Activated T-helper 9 cell treated with anti-CD3 and anti-CD28 coated beads, Interleukin-2, amount 50 U/mL, for 16 hours (primary cell): ENCODE measurements around the gene NAGA.
"Not testable (repeated sequence)": the region's sequence is repeated elsewhere in the genome, so short reads cannot be mapped to it uniquely, and the experiment has no call there.

Experiments used
- DNase-seq: peaks from one replicate; pipeline ENCODE4 v3.0.0-alpha.2; 2020; ENCODE audit warnings: low read depth

Gene NAGA

DNA sequence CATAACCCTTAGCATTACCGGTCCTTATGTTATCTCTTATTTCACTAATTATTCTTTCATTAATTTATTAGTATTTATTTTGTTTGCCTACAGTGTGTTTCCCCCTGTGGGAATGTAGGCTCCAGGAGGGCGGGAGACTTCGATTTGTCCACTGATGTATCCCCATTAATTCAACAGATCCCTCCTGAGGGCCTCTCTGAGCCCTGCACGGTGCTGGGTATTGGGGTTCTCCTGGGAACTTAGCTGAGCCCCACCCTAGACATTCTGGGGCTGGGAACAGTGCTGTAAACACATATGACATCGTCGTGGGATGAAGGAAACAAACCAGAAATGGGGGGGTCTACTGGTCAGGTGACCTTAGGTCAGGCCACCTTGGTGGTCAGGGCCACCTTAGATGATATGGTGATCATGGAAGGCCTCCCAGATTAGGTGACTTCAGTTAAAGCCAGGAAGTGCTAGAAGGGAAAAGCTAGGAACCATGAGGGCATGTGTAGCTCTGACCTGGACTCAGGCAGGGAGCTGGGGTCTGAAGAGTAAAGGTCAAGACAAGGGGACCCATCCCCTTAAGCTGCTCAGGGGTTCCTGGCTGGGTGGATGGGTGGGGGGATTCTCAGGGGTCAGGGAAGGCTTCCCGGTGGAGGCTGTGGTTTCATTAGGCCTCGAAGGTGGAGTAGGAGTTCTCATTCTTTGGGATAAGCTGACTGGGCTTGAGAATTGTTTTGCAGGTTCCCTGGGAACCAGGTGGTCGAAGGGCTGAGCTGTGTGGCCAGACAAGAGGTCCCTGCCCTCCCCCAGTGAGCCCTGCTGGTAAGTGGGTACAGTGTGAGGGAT is 4.4 kb upstream of the NAGA start:
- no peak for DNase-seq

DNA sequence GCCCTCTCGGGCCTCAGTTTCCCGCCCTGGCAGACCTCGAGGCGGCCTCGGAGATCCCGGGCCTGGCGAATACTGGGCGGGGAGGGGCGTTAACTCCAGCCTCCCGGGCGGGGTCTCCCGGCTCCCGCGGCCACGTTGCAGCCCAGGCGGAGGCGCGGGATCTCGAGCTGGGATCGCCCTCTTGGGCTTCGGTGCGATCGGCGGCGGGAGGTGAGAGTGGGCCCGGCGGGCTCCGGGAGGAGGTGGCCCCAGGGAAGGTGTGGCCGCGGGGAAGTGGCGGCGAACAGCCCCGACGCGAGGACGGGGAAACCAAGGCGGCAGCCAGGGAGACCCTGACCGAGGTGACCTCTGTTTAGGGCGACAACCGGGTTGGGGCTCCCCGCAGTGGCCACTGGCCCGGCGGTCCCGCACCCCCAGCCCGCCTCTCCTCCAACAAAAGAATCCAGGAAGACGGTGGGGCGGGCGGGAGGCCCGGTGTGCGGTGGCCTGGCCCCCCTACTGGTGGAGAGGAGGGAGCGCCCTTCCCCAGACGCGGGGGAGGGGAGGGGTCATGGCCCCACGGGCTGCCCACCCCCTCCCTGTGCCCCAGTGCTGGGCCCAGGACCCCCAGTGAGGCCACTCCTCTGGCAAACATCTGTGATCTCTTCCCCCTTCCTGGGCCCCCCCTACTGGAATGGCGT is 3.7 kb upstream of the NAGA start, which contains the start of gene PHETA2:
PHETA2 (plus strand) TSS at position 117 of the 680 bp plus-strand sequence. CDS start 3,046 bp downstream, outside the sequence.
- peak; percentile 54 for DNase-seq

DNA sequence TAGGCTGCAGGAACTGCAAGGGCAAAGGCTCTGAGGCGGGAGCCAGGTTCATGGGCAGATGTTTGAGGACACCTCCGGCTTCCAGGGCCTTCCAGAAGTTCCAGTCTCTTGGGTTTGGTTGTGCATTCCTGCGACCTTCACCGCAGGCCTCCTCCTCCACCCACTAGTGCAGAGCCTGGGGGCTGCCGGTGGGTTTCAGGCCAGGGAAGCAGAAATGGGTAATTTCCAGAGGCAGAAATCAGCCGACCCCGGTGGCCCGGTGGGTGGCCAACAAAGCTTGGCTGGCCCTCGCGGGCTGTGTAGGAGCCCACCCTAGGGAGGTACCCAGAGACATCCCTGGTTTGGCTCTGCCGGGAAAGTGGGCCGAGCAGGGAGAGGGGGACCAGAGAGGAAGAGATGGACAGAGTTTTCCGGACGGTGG is 3.0 kb upstream of the NAGA start:
- DNase-seq = no peak

DNA sequence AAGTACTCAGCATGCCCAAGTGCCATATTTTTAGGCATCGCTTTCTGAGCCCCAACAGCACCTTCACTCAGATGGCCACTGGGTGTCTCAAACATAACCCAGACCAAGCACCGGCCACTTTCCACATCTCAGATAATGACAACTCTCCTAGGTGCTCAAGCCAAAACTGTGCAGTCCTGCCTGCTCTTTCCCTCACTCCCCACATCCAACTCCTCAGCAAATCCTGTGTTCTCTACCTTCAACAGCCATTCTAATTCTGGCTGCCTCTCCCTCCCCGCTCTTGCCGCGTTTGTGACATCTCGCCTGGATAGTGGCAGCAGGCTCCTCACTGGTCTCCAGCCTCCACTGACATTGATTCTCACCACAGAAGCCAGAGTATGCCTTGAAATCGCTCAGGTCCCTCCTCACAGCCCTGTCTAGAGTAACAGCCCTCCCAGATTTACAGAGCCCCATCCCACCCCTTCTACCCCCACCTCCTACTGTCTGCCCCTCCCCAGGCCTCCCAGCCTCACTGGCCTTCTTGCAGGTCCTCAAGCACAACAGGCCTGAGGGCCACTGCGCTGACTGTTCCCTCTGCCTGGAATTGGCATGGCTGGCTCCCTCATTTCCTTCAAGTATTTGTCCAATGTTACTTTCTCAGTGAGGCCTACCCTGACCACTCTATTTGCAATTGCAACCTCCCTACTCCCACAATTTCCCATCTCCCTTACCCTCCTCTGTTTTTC is 2.2 kb upstream of the NAGA start:
- DNase-seq = no peak

DNA sequence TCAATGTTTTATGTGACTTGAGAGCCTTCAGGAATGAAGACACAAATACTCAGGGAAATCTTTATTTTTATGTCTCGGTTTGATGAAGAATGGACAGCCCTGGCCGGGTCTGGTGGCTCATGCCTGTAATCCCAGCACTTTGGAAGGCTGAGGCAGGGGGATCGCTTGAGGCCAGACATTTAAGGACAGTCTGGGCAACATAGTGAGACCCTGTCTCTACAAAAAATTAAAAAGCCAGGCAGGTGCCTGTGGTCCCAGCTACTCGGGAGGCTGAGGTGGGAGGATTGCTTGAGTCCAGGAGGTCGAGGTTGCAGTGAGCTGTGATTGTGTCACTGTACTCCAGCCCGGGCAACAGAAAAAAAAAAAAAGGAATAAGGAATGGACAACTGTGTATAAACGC is 896 bp upstream of the NAGA start:
- not testable (repeated sequence) for DNase-seq

DNA sequence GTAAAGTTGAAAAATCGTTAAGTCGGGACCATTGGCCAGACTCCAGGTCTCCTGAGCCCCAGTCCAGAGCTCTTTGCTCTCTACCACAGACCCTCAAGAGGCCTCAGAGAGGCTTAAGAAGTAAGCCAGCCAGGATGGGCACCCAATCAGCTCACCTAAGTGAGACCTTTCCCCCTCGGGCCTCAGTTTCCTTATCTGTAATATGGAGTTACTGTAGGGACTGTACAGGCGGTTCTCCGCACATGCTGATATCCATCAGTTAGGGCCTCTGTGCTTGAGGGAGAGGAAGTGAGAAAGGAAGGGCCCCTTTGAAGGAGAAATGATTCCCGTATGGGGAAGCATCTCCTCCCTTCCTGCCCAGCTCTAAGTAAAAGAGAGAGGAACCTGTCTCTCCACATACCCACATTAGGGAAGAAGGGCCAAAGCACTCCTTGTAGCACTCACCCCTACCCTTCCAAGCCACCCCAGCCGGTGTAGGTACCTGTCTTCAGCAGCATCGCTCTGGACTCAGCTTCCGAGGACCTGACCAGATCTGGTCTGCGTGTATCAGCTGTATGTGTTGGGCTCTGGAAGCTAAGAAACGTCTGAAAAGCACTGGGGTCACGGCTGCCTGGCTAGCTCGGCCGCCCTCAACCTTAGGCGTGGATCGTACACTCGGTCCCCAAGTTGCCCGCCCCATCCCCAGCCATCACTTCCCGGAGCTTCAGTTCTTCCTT is 653 bp downstream of the NAGA start:
- no peak for DNase-seq

DNA sequence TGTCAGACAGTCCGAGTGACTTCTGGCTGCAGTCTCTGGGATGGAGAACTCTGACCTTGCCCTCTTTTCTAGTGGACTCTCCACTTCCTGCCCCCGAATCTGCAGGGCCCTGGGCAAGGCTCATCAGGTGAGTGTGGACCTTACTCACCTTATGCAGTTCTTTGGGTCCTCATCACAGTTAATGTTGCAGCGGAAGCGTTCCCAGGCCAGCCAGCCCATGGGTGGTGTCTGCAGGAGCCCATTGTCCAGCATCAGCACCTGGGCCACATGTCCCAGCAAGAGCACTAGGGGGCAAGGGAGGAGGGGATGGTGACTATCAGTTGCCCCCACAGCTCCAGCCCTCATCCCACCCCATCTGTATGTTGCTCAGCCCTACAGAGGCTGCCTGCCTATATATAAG is 2.3 kb downstream of the NAGA start:
- no peak for DNase-seq

DNA sequence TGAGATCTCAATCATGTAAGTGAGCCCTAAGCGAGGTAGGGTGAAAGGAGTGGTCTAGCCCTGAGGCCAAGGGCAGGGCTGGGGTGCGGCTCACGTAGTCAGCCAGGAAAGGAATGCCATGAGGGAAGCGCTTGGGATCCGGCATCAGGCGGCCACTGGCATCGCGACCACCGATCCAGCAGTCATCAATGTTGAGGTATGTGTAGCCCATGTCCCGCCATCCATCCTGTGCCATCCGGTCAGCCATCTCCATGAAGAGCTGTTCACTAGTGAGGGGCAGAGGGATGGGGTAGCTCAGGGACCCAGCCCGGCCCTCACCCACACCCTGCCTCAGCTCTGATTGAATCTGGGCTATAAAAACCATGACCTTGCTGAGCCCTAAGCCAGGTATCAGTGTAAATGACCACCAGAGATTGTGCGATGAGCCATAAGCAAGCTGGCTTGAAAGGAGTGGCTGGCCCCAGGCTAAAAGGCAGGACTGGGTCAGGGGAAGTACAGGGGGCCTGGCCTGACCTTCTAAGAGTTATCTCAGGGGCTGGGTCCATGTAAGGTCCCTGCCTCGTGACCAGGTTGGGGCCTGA is 2.9 kb downstream of the NAGA start:
- no peak for DNase-seq

DNA sequence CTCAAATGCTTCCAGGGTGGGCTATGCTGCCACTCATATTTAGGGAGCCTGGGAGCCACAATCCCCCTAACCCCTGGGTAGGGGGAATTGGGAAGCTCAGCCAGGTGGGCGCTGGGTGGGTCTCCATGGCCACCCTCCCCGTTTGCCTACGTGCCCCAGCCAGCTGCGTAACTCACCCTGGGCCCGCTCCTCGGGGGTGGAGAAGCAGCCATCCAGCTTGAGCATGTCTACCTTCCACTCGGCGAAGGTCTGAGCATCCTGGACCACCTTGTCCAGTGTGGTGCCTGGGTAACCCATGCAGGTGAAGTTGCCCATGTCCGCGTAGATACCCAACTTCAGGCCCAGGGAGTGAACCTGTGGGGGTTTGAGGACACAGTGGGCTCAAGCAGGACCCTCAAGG is 3.7 kb downstream of the NAGA start:
- no peak for DNase-seq

DNA sequence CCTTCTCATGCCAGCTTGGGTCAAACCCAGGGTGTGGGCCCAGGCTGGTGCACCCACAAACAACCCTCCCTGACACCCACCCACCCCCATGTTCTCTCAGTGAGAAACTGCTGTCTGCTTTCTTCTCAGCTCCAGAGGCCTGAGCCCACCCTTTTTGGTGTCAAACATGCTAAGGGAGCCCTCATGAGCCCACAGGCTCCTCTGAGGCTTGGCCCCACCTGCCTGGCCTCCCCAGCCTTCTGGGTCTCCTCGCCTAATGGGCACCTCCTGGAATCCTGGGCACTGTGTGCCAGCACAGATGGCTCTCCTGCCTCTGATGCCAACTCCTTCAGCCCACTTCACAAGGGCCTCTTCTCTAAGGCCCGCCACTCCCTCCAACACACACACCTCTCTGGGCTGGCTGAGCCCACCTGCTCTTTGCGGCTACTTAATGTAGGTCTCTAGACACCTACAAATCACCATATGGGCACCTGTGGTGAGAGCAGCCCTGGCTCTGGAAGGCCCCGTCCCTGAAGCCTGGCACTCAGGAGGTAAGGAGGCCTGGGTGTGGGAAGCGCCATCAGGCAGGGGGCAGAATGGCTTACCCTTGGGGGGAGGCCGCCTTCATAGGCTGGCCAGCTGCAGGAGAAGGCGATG is 4.4 kb downstream of the NAGA start:
- no peak for DNase-seq

DNA sequence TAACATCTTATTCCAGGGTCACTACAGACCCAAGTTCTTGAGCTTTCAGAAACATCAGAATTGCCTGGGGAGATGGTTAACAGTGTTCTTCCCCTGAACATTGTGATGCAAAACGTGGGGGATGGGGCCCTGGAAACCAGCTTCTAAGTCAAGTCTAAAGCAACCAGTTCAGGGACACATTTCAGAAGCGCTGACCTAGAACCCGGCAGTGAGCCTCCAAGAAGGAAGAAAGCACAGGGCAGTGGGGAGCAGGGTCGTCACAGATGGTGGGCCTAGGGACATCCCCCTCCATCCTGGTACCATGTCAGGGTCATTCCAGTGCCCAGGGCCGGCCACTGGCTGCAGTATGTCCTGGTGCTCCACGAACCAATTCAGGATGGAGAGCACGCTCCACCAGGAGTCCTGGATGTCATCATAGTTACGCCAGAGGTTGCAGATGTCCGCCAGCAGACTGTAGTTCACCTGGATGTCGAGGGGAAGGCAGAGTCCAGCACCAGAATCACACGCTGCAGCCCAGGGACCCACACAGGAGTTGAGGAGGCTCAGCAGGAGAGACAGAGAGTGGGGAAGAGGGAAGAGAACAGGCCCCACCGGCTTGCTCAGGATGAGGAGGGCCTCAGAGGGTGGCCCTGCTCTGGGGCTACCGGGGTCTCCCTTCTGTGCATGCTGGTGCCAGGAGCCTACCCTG is 5.0 kb downstream of the NAGA start:
- DNase-seq = no peak

DNA sequence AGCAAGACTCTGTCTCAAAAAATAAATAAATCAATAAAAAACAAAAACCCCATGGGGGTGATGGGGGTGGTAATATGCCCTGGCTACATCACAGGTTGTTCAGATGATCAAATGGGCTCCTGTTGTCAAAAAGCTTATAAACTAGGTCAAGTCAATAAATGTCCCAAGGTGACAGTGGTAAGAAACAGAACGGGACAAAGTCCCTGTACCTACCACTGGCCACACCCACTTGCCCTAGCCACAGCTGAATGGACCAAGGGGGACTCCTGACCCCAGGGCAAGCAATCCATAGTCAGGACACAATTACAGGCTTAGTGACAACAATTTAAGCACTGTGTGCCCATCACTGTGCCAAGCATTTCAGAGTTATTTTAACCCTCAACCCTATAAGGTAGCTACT is 6.0 kb downstream of the NAGA start:
- no peak for DNase-seq

DNA sequence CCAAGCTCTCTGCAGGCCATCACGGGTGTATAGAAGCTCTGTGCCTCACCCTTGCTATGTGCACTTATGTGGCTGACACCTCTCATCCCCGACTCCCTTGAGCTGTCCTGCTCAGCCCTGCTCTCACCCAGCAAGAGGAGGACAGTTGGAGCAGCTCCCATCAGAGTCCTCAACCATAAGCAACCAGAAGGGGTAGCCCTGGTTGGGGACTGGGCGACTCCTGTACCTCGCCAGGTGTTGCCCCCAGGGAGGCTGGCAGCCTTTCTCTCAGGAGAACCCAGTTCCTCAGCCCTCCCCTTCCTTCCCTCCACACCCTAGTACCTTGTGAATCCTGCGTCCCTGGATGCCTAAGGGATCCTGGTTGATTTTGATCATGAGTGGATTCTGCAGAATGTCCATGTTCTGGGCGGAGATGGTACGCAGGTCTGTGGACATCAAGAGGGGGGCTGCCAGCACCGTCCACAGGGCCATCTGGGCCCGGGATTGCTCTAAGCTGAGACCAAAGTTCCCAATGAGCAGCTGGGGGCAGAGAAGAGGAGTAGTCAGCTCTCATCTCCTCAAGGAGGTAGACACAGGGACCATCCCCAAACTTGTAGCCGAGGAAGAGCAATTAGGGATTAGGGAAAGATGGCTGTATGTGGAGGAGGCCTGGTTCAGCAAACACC is 8.0 kb downstream of the NAGA start:
- no peak for DNase-seq

DNA sequence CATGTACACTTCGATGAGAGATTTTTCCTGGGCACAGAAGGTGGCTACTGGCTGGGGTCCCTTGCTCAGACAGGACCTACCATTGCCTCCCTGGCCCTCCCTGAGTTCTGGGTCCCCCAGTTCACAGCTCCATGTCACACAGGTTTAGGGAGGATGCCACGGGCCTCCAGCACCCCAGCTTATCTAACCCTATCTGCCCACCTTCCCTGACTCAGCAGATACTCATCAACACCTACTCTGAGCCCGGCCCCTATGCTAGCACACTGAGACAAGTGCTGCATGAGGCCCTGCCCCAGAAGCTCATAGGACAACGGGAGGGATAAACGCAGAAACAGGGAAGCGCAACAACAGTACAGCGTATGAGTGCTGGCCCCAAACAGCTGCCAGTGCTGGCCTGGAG is 9.6 kb downstream of the NAGA start:
- DNase-seq = no peak

DNA sequence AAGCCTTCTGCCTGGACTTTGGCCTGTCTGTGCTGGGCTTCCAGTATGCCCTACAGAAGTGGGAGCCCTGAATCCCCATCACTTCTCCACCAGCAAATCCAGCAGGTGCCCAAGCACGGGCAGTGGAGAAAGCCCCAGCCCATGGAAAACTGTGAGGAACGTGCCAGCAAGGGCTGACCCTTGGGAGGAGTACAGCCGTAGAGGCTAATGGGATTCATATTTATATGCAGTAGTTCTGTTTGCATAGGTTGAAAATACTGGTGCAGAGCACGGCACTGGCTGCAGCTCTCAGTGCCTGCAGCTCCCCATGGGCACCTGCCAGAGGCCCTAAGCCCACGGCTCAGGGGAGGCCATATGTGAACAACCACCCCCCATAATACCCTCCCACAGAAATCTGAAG is 10.1 kb downstream of the NAGA start:
- no peak for DNase-seq

DNA sequence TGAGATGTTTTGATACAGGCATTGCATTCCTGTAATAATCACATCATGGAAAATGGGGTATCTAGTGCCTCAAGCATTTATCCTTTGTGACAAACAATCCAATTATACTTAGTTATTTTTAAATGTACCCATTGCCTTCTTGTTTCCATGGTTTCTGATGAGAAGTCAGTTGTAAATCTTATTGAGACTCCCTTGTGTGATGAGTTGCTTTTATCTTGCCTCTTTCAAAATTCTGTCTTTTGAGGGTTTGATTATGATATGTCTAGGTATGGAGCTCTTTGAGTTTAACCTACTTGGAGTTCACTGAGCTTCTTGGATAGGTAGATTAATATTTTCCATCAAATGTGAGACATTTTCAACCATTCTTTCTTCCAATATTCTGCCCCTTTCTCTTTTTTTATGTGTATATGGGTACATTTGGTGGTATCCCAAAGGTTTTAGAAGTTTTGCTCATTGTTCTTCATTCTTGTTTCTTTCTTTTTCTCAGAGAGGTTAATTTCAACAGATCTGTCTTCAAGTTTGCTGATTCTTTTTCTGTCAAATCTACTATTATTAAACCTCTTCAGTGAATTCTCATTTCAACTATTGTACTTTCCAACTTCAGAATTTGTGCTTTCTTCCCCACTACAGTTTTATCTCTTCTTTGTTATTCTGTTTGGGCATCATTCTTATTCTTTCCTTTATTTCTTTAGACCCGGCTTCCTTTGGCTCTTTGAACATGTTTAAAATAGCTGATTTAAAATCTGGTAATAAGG is 13.7 kb downstream of the NAGA start:
- no peak for DNase-seq

DNA sequence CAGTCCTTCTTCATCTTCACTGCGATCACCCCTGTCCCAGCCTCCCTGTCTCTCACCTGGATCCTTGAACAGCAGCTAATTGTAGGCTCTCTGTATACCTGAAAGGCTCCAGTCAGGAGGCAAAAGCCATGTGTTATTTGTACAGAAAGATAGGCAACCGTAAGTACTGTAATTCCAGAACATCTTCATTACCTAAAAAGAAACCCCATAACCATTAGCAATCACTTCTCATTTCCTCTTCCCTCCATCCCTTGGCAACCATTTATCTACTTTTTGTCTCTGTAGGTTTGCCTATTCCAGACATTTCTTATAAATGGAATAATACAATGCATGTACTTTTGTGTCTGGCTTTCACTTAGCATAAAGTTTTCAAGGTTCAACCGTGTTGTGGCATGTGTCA is 17.8 kb downstream of the NAGA start:
- DNase-seq = no peak

DNA sequence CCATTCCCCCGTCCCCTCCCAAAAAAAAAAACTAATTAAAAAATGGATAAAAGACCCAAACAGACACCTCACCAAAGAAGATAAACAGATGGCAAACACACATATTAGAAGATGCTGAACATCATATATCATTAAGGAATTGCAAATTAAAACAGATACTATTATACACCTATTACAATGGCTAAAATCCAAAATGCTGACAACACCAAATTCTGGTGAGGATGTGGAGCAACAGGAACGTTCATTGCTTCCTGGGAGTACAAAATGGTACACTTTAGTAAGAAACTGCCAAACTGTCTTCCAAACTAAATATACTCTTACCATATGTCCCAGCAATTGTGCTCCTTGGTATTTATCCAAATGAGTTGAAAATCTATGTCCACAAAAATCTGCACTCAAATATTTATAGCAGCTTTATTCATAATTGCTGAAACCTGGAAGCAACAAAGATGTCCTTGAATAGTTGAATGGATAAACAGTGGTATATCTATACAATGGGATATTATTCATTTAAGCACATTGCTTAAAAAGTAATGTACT is 19.9 kb downstream of the NAGA start:
- DNase-seq = no peak

DNA sequence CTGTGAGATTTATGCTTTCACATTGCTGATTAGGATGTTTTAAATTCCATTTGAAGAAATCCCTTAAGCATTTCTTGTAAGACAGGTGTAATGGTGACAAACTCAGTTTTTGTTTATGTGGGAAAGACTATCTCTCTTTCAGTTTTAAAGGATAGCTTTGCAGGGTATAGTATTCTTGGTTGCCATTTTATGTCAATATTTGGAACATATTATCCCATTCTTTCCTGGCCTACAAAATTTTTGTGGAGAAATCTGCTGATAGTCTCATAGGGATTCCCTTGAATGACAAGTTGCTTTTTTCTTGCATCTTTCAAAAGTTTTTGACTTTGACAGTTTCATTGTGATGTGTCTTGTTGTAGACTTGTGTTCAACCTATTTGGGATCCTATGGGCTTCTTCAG is 28.8 kb downstream of the NAGA start:
- no peak for DNase-seq
